ENCODE measurements around the gene RIN1. TPM values are rescaled to one million over a fixed set of nuclear protein-coding genes. Genes with fewer than 3 reads are reported as not detected.
"Not testable (repeated sequence)": the region's sequence is repeated elsewhere in the genome, so short reads cannot be mapped to it uniquely, and the experiment has no call there.

RIN1 gene
- total RNA-seq, 2 donors from 2014 or later, result 2.2 to 2.6 TPM

- Histone ChIP-seq H3K27me3 (ENCODE audit: control insufficient read depth, insufficient read depth, low read length, poor library complexity, severe bottlenecking) (no peaks in the 10 kb centered on the region), H3K4me3 (ENCODE audit: low read length) (peak overlapping the region; percentile 90), H3K4me1 (ENCODE audit: control insufficient read depth, insufficient read depth, low read length) (peaks cover 3% of the 10 kb centered on the region), H3K36me3 (ENCODE audit: control insufficient read depth, insufficient read depth, low read length) (no peaks in the 10 kb centered on the region), H3K27ac (ENCODE audit: low read depth, low read length) (peak overlapping the region; percentile 98), H3K9ac (ENCODE audit: extremely low read depth, low read length, poor library complexity, severe bottlenecking) (peak overlapping the region; percentile 64), H3K9me3 (ENCODE audit: control insufficient read depth, low read length) (no peaks in the 10 kb centered on the region)
- TF ChIP-seq CTCF (conservative IDR thresholded peaks at IDR 0.05), result no peak
- peak; percentile 100 for DNase-seq
- WGBS, 2 experiments (ENCODE audit: insufficient coverage in 1 of 2, insufficient read length in 1 of 2), result 3 to 9% methylated on average over 11 to 52 of the region's 52 CpGs
- Mint-ChIP-seq H3K4me3 (peak overlapping the region; percentile 72), H3K4me1 (peaks cover 9% of the 10 kb centered on the region), H3K27me3 (ENCODE audit: insufficient read depth) (peaks cover 22% of the 10 kb centered on the region), H3K9me3 (no peaks in the 10 kb centered on the region), H3K27ac (peak overlapping the region; percentile 95), H3K36me3 (ENCODE audit: low read depth) (no peaks in the 10 kb centered on the region)
Measured at GRCh38 chr11:66312549-66313320, 23.5 kb downstream of the RIN1 start.

DNA sequence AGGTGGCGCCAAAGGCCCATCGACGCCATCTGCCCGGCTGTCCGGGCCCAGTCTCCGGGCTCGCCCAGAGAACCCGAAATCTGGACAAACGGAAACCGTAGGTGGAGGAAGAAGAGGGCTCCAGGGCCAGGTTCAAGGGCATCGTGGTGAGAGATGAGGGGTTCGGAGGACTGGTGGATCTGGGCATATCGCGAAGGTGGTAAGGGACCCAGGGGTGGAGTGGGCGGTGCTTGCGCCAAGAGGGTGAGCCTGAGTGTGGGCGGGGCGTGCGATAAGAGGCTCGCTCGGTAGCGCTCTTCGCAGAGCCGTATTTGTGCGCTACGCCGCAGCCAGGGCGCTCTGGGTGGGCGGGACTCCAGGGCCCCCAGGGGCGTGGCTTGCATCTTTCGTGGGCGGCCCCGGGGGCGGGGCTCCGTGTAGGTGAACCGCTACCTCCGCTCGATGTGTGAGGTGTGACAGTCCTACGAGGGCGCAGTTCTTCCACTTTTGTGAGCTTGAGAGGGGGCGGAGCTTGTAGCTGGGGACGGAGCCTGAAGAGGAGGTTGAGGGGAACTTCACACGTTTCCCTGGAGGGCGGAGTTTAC is 24.2 kb downstream of the RIN1 start:
- Histone ChIP-seq H3K4me3 (ENCODE audit: low read length) (peak overlapping the region; percentile 90), H3K4me1 (ENCODE audit: control insufficient read depth, insufficient read depth, low read length) (peaks cover 3% of the 10 kb centered on the region), H3K27me3 (ENCODE audit: control insufficient read depth, insufficient read depth, low read length, poor library complexity, severe bottlenecking) (no peaks in the 10 kb centered on the region), H3K27ac (ENCODE audit: low read depth, low read length) (peak overlapping the region; percentile 81), H3K9me3 (ENCODE audit: control insufficient read depth, low read length) (no peaks in the 10 kb centered on the region), H3K9ac (ENCODE audit: extremely low read depth, low read length, poor library complexity, severe bottlenecking) (peak overlapping the region; percentile 64), H3K36me3 (ENCODE audit: control insufficient read depth, insufficient read depth, low read length) (no peaks in the 10 kb centered on the region)
- Mint-ChIP-seq H3K4me3 (peak overlapping the region; percentile 72), H3K4me1 (peaks cover 5% of the 10 kb centered on the region), H3K27ac (peak overlapping the region; percentile 95), H3K36me3 (ENCODE audit: low read depth) (no peaks in the 10 kb centered on the region), H3K9me3 (no peaks in the 10 kb centered on the region), H3K27me3 (ENCODE audit: insufficient read depth) (peaks cover 28% of the 10 kb centered on the region)
- peak; percentile 96 for DNase-seq
- WGBS, 2 experiments (ENCODE audit: insufficient coverage in 1 of 2, insufficient read length in 1 of 2), result 0% methylated on average over 11 to 44 of the region's 44 CpGs
- TF ChIP-seq CTCF (conservative IDR thresholded peaks at IDR 0.05), result no peak

DNA sequence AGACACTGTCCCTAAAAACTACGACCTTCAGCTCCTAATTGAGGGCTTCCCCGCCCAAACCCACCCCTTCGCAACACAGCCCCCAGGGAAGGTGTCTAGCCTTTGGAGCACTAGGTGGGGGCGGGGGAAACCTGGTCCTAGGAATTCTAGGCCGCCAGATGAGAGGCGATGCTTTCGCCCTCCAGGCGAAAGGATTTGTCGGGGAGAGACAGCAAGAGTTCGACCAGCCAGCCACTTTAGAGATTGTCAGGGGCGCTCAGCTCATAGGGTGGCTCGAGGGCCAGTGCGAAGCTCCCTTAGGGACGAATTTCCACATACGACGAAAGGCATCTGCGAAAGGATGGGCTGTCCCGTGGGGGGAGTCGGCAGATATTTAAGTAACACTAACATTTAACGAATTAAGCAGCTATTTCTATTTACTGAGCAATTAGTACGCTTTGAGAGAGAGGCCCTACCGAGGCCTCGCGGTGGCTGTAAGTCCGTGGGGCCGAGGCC is 24.7 kb downstream of the RIN1 start:
- Mint-ChIP-seq H3K36me3 (ENCODE audit: low read depth) (no peaks in the 10 kb centered on the region), H3K4me1 (peaks cover 5% of the 10 kb centered on the region), H3K27ac (peak overlapping the region; percentile 95), H3K27me3 (ENCODE audit: insufficient read depth) (peaks cover 33% of the 10 kb centered on the region), H3K4me3 (peak overlapping the region; percentile 72), H3K9me3 (no peaks in the 10 kb centered on the region)
- peak; percentile 92 for TF ChIP-seq CTCF (conservative IDR thresholded peaks at IDR 0.05)
- peaks cover 3% of the 10 kb centered on the region for H3K4me1 ChIP-seq (ENCODE audit: control insufficient read depth, insufficient read depth, low read length)
- H3K9ac ChIP-seq (ENCODE audit: extremely low read depth, low read length, poor library complexity, severe bottlenecking), result peak overlapping the region; percentile 64
- peak overlapping the region; percentile 81 for H3K27ac ChIP-seq (ENCODE audit: low read depth, low read length)
- DNase-seq, result no peak
- H3K36me3 ChIP-seq (ENCODE audit: control insufficient read depth, insufficient read depth, low read length), result no peaks in the 10 kb centered on the region
- WGBS, 2 experiments (ENCODE audit: insufficient coverage in 1 of 2, insufficient read length in 1 of 2), result 25 to 31% methylated on average over 9 to 26 of the region's 26 CpGs
- no peaks in the 10 kb centered on the region for H3K27me3 ChIP-seq (ENCODE audit: control insufficient read depth, insufficient read depth, low read length, poor library complexity, severe bottlenecking)
- H3K4me3 ChIP-seq (ENCODE audit: low read length), result peak overlapping the region; percentile 90
- H3K9me3 ChIP-seq (ENCODE audit: control insufficient read depth, low read length), result no peaks in the 10 kb centered on the region

GRCh38 chr11:66310803-66311440 is 25.3 kb downstream of the RIN1 start:
- not testable (repeated sequence) for H3K27me3 ChIP-seq (ENCODE audit: control insufficient read depth, insufficient read depth, low read length, poor library complexity, severe bottlenecking); H3K27ac Mint-ChIP-seq; H3K36me3 Mint-ChIP-seq (ENCODE audit: low read depth); H3K9me3 ChIP-seq (ENCODE audit: control insufficient read depth, low read length); H3K4me3 Mint-ChIP-seq; H3K4me1 ChIP-seq (ENCODE audit: control insufficient read depth, insufficient read depth, low read length); H3K27ac ChIP-seq (ENCODE audit: low read depth, low read length); H3K36me3 ChIP-seq (ENCODE audit: control insufficient read depth, insufficient read depth, low read length); H3K4me3 ChIP-seq (ENCODE audit: low read length); H3K9ac ChIP-seq (ENCODE audit: extremely low read depth, low read length, poor library complexity, severe bottlenecking); H3K4me1 Mint-ChIP-seq; H3K9me3 Mint-ChIP-seq
- peak; percentile 38 for DNase-seq
- WGBS, 2 experiments (ENCODE audit: insufficient coverage in 1 of 2, insufficient read length in 1 of 2), result 89 to 94% methylated on average over 17 to 18 of the region's 18 CpGs
- peaks cover 33% of the 10 kb centered on the region for H3K27me3 Mint-ChIP-seq (ENCODE audit: insufficient read depth)

Data from endodermal cell (in vitro differentiated cells).